CD4-positive, alpha-beta T cell treated with Interleukin-6 at 100 ng/mL for 8 hours (primary cell): ENCODE data around the gene INVS.
A peak's percentile ranks its signal among the peaks of the same experiment; 100 is the strongest.
"Not testable (repeated sequence)": the region's sequence is repeated elsewhere in the genome, so short reads cannot be mapped to it uniquely, and the experiment has no call there.

Source experiments
- DNase-seq: peaks from one replicate; pipeline ENCODE4 v3.0.0-alpha.2; 2020; ENCODE audit warnings: mixed read lengths, low spot score

The INVS gene

GRCh38 chr9:100322954-100323536 is 224.0 kb downstream of the INVS start:
- peak; percentile 20 for DNase-seq

- DNase-seq = no peak
Measured at GRCh38 chr9:100324594-100325200, 225.7 kb downstream of the INVS start.

- DNase-seq = not testable (repeated sequence)
Measured at GRCh38 chr9:100338736-100339135, 239.7 kb downstream of the INVS start.

- no peak for DNase-seq
Measured at GRCh38 chr9:100340224-100340623, 241.2 kb downstream of the INVS start.

- DNase-seq = no peak
Measured at GRCh38 chr9:100341889-100342288, 242.8 kb downstream of the INVS start.

GRCh38 chr9:100346836-100347235 is 247.8 kb downstream of the INVS start:
- no peak for DNase-seq

GRCh38 chr9:100350188-100350587 is 251.1 kb downstream of the INVS start:
- DNase-seq = no peak
